ENCODE measurements around the gene ANKS1B. TPM values are rescaled to one million over a fixed set of nuclear protein-coding genes. Genes with fewer than 3 reads are reported as not detected.

The ANKS1B gene
- total and polyA plus RNA-seq, 7 donors: 1.0 to 57.3 (median 30.1) TPM; not detected in 1

DNA sequence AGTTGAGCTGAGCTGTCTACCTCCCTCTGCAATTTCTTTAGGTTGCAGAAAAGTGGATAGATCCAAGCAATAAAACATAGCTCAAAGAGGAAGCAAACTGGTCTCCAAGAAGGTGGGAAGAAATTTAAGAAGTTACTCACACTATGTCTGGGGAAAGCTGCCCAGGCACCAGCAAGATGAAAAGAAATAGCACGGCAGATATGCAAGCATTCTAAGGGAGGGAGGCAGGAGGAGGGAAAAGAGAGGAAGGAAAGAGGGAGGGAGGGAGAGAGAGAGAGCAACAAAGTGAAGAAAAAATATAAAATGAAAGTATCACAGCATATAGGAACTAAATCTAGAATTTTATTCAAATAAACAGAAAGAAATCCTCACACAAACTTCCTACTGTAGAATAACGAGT, 1099.0 kb downstream of the ANKS1B start:
- no peak for DNase-seq
- TF ChIP-seq POLR2A (IDR thresholded peaks at IDR 0.05) (no peak), EP300 (IDR thresholded peaks at IDR 0.05) (no peak), POLR2AphosphoS5 (IDR thresholded peaks at IDR 0.05) (no peak)
- TF ChIP-seq, protein P1, sequence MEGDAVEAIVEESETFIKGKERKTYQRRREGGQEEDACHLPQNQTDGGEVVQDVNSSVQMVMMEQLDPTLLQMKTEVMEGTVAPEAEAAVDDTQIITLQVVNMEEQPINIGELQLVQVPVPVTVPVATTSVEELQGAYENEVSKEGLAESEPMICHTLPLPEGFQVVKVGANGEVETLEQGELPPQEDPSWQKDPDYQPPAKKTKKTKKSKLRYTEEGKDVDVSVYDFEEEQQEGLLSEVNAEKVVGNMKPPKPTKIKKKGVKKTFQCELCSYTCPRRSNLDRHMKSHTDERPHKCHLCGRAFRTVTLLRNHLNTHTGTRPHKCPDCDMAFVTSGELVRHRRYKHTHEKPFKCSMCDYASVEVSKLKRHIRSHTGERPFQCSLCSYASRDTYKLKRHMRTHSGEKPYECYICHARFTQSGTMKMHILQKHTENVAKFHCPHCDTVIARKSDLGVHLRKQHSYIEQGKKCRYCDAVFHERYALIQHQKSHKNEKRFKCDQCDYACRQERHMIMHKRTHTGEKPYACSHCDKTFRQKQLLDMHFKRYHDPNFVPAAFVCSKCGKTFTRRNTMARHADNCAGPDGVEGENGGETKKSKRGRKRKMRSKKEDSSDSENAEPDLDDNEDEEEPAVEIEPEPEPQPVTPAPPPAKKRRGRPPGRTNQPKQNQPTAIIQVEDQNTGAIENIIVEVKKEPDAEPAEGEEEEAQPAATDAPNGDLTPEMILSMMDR (IDR thresholded peaks at IDR 0.05): no peak
- no peaks in the 10 kb centered on the region for H3K4me1 ChIP-seq
- H3K27me3 ChIP-seq: no peaks in the 10 kb centered on the region
- H3K9me3 ChIP-seq: no peaks in the 10 kb centered on the region
- no peaks in the 10 kb centered on the region for H3K36me3 ChIP-seq
- WGBS, 2 donors: 42 to 50% methylated on average over 2 of the region's 2 CpGs
- H3K4me3 ChIP-seq: no peak overlapping the region
- intact Hi-C loops (cut with DNase I): no loop called here
- H3K27ac ChIP-seq: no peak overlapping the region

DNA sequence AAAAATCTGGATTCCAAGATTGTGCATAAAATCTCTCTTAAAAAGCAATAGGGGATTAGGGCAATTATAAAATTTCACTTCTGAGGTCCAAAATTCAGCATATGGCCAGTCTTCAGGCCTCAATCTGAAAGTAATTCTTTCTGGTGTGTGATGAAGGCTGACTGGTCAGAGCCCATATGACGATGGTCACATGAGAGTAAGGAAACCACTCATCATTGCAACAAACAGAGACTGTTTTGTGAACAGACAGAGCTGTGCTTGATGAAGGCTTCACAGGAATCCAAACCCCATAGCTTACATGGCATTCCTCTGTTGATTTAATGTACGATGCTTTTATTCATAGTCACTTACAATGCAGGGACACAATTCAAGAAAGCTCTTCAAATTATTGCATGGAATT, 1101.5 kb downstream of the ANKS1B start:
- intact Hi-C loops (cut with DNase I): no loop called here
- 52 to 76% methylated on average over 2 of the region's 2 CpGs for WGBS, 2 donors
- Histone ChIP-seq H3K4me3 (no peak overlapping the region), H3K4me1 (no peaks in the 10 kb centered on the region), H3K27ac (no peak overlapping the region), H3K9me3 (no peaks in the 10 kb centered on the region), H3K27me3 (no peaks in the 10 kb centered on the region), H3K36me3 (no peaks in the 10 kb centered on the region)
- DNase-seq: no peak
- TF ChIP-seq EP300 (IDR thresholded peaks at IDR 0.05): no peak
- no peak for TF ChIP-seq POLR2AphosphoS5 (IDR thresholded peaks at IDR 0.05)
- no peak for TF ChIP-seq POLR2A (IDR thresholded peaks at IDR 0.05)
- TF ChIP-seq, protein P1 (IDR thresholded peaks at IDR 0.05): no peak

DNA sequence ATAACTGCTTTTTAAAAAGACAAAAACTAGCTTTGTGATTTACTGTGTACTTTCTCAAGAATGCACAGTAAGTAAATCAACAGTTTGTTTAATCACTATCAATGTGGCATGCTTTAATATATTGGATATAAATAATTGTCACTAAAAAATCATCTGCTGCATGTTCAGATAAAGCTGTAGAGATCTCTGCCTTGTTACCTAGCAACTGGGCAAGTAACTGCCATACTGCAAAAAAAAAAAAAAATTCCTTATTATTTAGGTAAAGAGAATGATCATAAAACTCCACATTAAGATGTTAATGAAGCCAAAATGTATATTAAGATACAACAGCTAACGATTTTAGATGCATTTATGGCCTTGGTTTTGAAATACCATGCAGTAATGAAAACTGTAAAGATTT, 1102.2 kb downstream of the ANKS1B start:
- TF ChIP-seq EP300 (IDR thresholded peaks at IDR 0.05) (no peak), POLR2A (IDR thresholded peaks at IDR 0.05) (no peak), POLR2AphosphoS5 (IDR thresholded peaks at IDR 0.05) (no peak)
- TF ChIP-seq, protein P1 (IDR thresholded peaks at IDR 0.05): no peak
- intact Hi-C loops (cut with DNase I): no loop called here
- Histone ChIP-seq H3K9me3 (no peaks in the 10 kb centered on the region), H3K36me3 (no peaks in the 10 kb centered on the region), H3K27me3 (no peaks in the 10 kb centered on the region), H3K4me1 (no peaks in the 10 kb centered on the region), H3K27ac (no peak overlapping the region), H3K4me3 (no peak overlapping the region)
- WGBS, 2 donors: 33 to 49% methylated on average over 1 of the region's 1 CpG
- no peak for DNase-seq

DNA sequence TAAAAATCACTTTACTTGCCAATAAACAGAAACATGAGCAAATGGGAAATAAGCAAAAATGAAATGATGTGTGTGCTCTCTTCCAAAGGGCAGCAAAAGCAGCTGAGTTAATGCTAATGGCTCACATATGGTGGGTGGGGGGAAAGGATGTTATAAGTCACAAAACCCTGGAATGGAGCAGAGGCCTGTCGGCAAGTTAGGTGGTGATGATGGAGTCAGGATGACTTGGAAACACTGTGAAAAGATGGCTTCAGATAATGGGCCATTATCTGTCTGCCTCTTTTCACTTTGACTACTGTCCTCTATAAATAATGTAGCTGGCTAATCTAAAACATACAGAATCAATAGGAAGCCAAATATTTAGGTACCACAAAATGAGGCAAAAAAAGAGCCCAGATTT, 1111.0 kb downstream of the ANKS1B start:
- Histone ChIP-seq H3K27me3 (no peaks in the 10 kb centered on the region), H3K36me3 (no peaks in the 10 kb centered on the region), H3K9me3 (no peaks in the 10 kb centered on the region), H3K27ac (no peak overlapping the region), H3K4me1 (no peaks in the 10 kb centered on the region), H3K4me3 (no peak overlapping the region)
- 72 to 74% methylated on average over 1 of the region's 1 CpG for WGBS, 2 donors
- DNase-seq: no peak
- intact Hi-C loops (cut with DNase I): no loop called here
- TF ChIP-seq POLR2AphosphoS5 (IDR thresholded peaks at IDR 0.05) (no peak), POLR2A (IDR thresholded peaks at IDR 0.05) (no peak), EP300 (IDR thresholded peaks at IDR 0.05) (no peak)
- TF ChIP-seq, protein P1 (IDR thresholded peaks at IDR 0.05): no peak

DNA sequence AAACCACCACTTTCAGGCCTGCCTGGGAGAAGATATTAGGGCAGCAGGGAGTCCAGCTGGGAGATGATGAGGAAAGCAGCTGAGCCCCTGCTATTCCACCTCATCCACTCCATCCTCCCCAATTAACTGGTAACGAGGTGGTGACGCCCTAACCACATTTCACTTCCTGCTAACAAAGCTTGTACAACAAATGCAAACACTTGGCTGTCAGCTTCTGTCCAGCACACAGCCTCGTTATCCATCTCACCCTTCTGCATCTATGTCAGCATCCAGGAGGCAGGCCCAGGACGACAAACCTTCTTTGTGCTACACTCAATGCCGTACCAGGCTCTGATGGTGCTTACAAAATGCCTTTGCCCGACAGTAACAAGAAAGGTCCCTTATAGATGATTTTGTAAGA, 1114.2 kb downstream of the ANKS1B start:
- H3K4me1 ChIP-seq: no peaks in the 10 kb centered on the region
- H3K9me3 ChIP-seq: no peaks in the 10 kb centered on the region
- H3K27ac ChIP-seq: no peak overlapping the region
- H3K4me3 ChIP-seq: no peak overlapping the region
- DNase-seq: no peak
- H3K36me3 ChIP-seq: no peaks in the 10 kb centered on the region
- TF ChIP-seq POLR2A (IDR thresholded peaks at IDR 0.05) (no peak), POLR2AphosphoS5 (IDR thresholded peaks at IDR 0.05) (no peak), EP300 (IDR thresholded peaks at IDR 0.05) (no peak)
- TF ChIP-seq, protein P1 (IDR thresholded peaks at IDR 0.05): no peak
- H3K27me3 ChIP-seq: no peaks in the 10 kb centered on the region
- 18 to 37% methylated on average over 6 of the region's 6 CpGs for WGBS, 2 donors
- intact Hi-C loops (cut with DNase I): no loop called here
